OCI-LY3 (cell line): ENCODE results near the gene TNFRSF1B.

ENCODE experiments used
- H2AFZ ChIP-seq: fragments of 200-600, 300-600 bp; shearing (Covaris generic); 2 replicates; pipeline ENCODE4 v1.6.0; 2014; ENCODE audit warnings: antibody characterized with exemption, low read depth, low read length
- H3K27ac ChIP-seq: fragments of 200-600, 300-600 bp; sonication (generic); 2 replicates; pipeline ENCODE4 v1.5.1; 2014; ENCODE audit warnings: mild to moderate bottlenecking, low read length, moderate library complexity, mixed read lengths
- H3K27me3 ChIP-seq: fragments of 200-600, 300-600 bp; sonication (generic); 2 replicates; pipeline ENCODE4 v1.6.1; 2014; ENCODE audit warnings: low read depth, low read length, mixed read lengths
- H3K36me3 ChIP-seq: fragments of 200-600, 300-600 bp; sonication (generic); replicated peaks from 2 replicates; pipeline ENCODE3; 2014; ENCODE audit warnings: low read depth, low read length, mixed read lengths
- H3K4me1 ChIP-seq: fragments of 300-600, 200-600 bp; sonication (generic); 2 replicates; pipeline ENCODE4 v1.6.1; 2014; ENCODE audit warnings: low read length, mixed read lengths
- H3K4me2 ChIP-seq: fragments of 200-600, 300-600 bp; sonication (generic); 2 replicates; pipeline ENCODE4 v1.6.1; 2014; ENCODE audit warnings: low read length, mixed read lengths
- H3K4me3 ChIP-seq: fragments of 300-600, 200-600 bp; sonication (generic); 2 replicates; pipeline ENCODE4 v1.5.1; 2014; ENCODE audit warnings: antibody characterized with exemption, mild to moderate bottlenecking, low read length, moderate library complexity
- H3K79me2 ChIP-seq: fragments of 300-600, 200-600 bp; shearing (Covaris generic); 2 replicates; pipeline ENCODE4 v1.6.1; 2014; ENCODE audit warnings: mild to moderate bottlenecking, low read length, mixed read lengths
- H3K9ac ChIP-seq: fragments of 300-600, 200-600 bp; shearing (Covaris generic); 2 replicates; pipeline ENCODE4 v1.6.0; 2014; ENCODE audit warnings: mild to moderate bottlenecking, low read length, moderate library complexity
- H3K9me3 ChIP-seq: fragments of 200-600, 300-600 bp; shearing (Covaris generic); 2 replicates; pipeline ENCODE4 v1.6.1; 2014; ENCODE audit warnings: low read length, mixed read lengths; ENCODE audit not compliant: insufficient read depth
- H4K20me1 ChIP-seq: fragments of 200-600, 300-600 bp; sonication (generic); 2 replicates; pipeline ENCODE4 v1.6.1; 2016; ENCODE audit warnings: low read length, mixed read lengths; ENCODE audit not compliant: insufficient read depth
- CTCF ChIP-seq: fragments of 200-600, 300-600 bp; sonication (generic); IDR thresholded peaks from 2 replicates; pipeline ENCODE4 v1.5.1; 2014; ENCODE audit warnings: antibody characterized with exemption, low read length, low read depth
- EZH2phosphoT487 ChIP-seq: fragments of 200-600 bp; shearing (Covaris generic); IDR thresholded peaks from 2 replicates; pipeline ENCODE4 v1.6.1; 2018; ENCODE audit warnings: antibody characterized with exemption, mixed run types, low read depth

Gene TNFRSF1B

DNA sequence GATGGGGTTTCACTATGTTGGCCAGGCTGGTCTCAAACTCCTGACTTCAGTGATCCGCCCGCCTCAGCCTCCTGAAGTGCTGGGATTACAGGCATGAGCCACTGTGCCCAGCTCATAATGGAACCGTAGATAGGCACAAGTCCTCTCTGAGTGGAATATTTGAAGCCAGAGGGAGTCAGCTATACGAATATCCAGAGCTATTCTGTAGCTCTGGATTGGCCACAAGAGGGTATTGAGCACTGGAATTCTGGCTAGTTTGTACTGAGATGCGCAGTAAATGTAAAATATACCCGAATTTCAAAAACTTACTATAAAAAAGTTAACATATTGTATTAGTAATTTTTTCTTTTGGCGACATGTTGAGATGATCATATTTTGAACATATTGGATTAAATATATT lies 62.2 kb downstream of the TNFRSF1B start:
- H3K27me3 ChIP-seq: no peaks in the 10 kb centered on the region
- H3K9ac ChIP-seq: no peak overlapping the region
- H3K4me2 ChIP-seq: no peak overlapping the region
- peaks cover 16% of the 10 kb centered on the region for H3K79me2 ChIP-seq
- H3K4me1 ChIP-seq: peaks cover 8% of the 10 kb centered on the region
- no peaks in the 10 kb centered on the region for H3K36me3 ChIP-seq
- no peaks in the 10 kb centered on the region for H4K20me1 ChIP-seq
- H3K4me3 ChIP-seq: no peak overlapping the region
- H3K27ac ChIP-seq: no peak overlapping the region
- TF ChIP-seq EZH2phosphoT487: no peak
- no peak for TF ChIP-seq CTCF
- H2AFZ ChIP-seq: no peak overlapping the region
- H3K9me3 ChIP-seq: no peaks in the 10 kb centered on the region

GRCh38 chr1:12229386-12229834 lies 62.6 kb downstream of the TNFRSF1B start:
- TF ChIP-seq CTCF (no peak), EZH2phosphoT487 (no peak)
- no peaks in the 10 kb centered on the region for H4K20me1 ChIP-seq
- H3K79me2 ChIP-seq: peaks cover 16% of the 10 kb centered on the region
- H3K4me1 ChIP-seq: peaks cover 8% of the 10 kb centered on the region
- H2AFZ ChIP-seq: peak overlapping the region; percentile 94; the same call in 1 of the 2 replicates
- H3K36me3 ChIP-seq: no peaks in the 10 kb centered on the region
- H3K4me2 ChIP-seq: peak overlapping the region; percentile 52
- H3K27ac ChIP-seq: no peak overlapping the region
- H3K4me3 ChIP-seq: no peak overlapping the region; the same call in 1 of the 2 replicates
- H3K27me3 ChIP-seq: no peaks in the 10 kb centered on the region
- no peaks in the 10 kb centered on the region for H3K9me3 ChIP-seq
- H3K9ac ChIP-seq: no peak overlapping the region

- Histone ChIP-seq H3K9ac (peak within 1 kb of the TSS; percentile 83), H3K27ac (no peak within 1 kb of the TSS), H2AFZ (peak within 1 kb of the TSS; percentile 94; the same call in 1 of the 2 replicates), H3K27me3 (no peaks in the 10 kb centered on the region), H3K4me3 (peak within 1 kb of the TSS; percentile 98), H4K20me1 (no peaks in the 10 kb centered on the region), H3K4me2 (peak within 1 kb of the TSS; percentile 98), H3K79me2 (peaks cover 16% of the 10 kb centered on the region), H3K9me3 (no peaks in the 10 kb centered on the region), H3K4me1 (peaks cover 8% of the 10 kb centered on the region), H3K36me3 (no peaks in the 10 kb centered on the region)
- TF ChIP-seq EZH2phosphoT487 (no peak), CTCF (peak; percentile 63)
Observed at GRCh38 chr1:12229835-12230548, 63.2 kb downstream of the TNFRSF1B start, which contains the start of gene VPS13D. Gene VPS13D (plus strand): TSS chr1:12230030. CDS start chr1:12234267, 4,237 bp downstream.

DNA sequence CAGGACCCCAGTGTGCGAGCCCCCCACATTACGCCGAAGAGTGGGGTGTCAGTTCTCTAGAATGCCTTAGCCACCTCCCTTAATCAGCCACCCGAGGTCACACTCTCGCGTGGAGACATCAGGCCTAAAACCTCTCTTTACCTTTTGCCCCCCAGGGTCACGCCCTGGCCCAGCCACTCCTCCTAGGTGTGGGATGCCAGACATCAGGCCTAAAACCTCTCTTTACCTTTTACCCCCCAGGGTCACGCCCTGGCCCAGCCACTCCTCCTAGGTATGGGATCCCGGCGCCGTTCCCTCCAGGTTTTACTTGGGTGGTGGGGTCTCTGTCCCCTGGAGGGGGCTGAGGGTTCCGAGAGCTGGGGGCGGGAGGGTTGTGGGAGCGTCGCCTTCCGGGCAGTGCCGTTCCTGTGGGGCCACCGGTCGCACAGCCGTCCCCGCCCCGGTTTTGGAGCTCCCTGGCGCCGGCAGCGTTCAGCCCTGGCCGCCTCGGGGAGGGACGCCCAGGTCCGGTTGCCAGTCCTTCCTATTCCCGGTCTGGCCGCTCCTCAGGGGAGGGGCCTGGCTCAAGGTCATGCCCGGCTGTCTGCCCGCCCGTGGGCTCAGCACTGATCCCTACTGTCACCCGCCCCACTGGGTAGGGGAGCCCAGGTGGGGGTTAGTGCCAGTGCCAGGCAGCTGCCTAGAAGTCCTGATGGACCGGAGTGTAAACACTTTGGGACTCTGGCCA lies 63.9 kb downstream of the TNFRSF1B start:
- peaks cover 16% of the 10 kb centered on the region for H3K79me2 ChIP-seq
- peak overlapping the region; percentile 98 for H3K4me3 ChIP-seq
- H3K4me2 ChIP-seq: peak overlapping the region; percentile 98
- peak overlapping the region; percentile 83 for H3K9ac ChIP-seq
- H4K20me1 ChIP-seq: no peaks in the 10 kb centered on the region
- H3K36me3 ChIP-seq: no peaks in the 10 kb centered on the region
- TF ChIP-seq EZH2phosphoT487 (no peak), CTCF (no peak)
- H3K27ac ChIP-seq: no peak overlapping the region
- H2AFZ ChIP-seq: no peak overlapping the region
- no peaks in the 10 kb centered on the region for H3K9me3 ChIP-seq
- H3K27me3 ChIP-seq: no peaks in the 10 kb centered on the region
- H3K4me1 ChIP-seq: peaks cover 8% of the 10 kb centered on the region
